Measurements from ENCODE around the gene TP53I13. TPM values are rescaled to one million over a fixed set of nuclear protein-coding genes. Genes with fewer than 3 reads are reported as not detected.

The TP53I13 gene
- total and polyA plus RNA-seq, 2 of the 13 experiments (the other 11 are each of a cell fraction or from before 2014, with no cell fraction given) = 16.9 to 25.7 TPM

- TF ChIP-seq, protein P1, sequence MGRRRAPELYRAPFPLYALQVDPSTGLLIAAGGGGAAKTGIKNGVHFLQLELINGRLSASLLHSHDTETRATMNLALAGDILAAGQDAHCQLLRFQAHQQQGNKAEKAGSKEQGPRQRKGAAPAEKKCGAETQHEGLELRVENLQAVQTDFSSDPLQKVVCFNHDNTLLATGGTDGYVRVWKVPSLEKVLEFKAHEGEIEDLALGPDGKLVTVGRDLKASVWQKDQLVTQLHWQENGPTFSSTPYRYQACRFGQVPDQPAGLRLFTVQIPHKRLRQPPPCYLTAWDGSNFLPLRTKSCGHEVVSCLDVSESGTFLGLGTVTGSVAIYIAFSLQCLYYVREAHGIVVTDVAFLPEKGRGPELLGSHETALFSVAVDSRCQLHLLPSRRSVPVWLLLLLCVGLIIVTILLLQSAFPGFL (CRISPR knock-in tag; IDR thresholded peaks at IDR 0.05) = no peak
- no peak for TF ChIP-seq ZNF7 (CRISPR knock-in tag; IDR thresholded peaks at IDR 0.05)
- no peak for TF ChIP-seq ZNF350 (CRISPR knock-in tag; IDR thresholded peaks at IDR 0.05; ENCODE audit: borderline replicate concordance, low read depth)
- TF ChIP-seq TEAD3 (CRISPR knock-in tag; optimal IDR thresholded peaks at IDR 0.05; ENCODE audit: borderline replicate concordance) = peak; percentile 70
- TF ChIP-seq, protein P2, sequence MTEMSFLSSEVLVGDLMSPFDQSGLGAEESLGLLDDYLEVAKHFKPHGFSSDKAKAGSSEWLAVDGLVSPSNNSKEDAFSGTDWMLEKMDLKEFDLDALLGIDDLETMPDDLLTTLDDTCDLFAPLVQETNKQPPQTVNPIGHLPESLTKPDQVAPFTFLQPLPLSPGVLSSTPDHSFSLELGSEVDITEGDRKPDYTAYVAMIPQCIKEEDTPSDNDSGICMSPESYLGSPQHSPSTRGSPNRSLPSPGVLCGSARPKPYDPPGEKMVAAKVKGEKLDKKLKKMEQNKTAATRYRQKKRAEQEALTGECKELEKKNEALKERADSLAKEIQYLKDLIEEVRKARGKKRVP (CRISPR knock-in tag; IDR thresholded peaks at IDR 0.05) = no peak
- no peak for TF ChIP-seq PAF1 (CRISPR knock-in tag; IDR thresholded peaks at IDR 0.05)
- no peak for TF ChIP-seq ZKSCAN1 (IDR thresholded peaks at IDR 0.05; ENCODE audit: low read length)
- no peak for TF ChIP-seq ZBED4 (CRISPR knock-in tag; IDR thresholded peaks at IDR 0.05; ENCODE audit: borderline replicate concordance)
- TF ChIP-seq NR1H2 (CRISPR knock-in tag; IDR thresholded peaks at IDR 0.05; ENCODE audit: borderline replicate concordance, low read depth) = no peak
- no peak for TF ChIP-seq ZNF609 (CRISPR knock-in tag; IDR thresholded peaks at IDR 0.05; ENCODE audit: borderline replicate concordance)
- no peak for TF ChIP-seq BRCA1 (CRISPR knock-in tag; IDR thresholded peaks at IDR 0.05)
- peak; percentile 75 for TF ChIP-seq SMC3 (IDR thresholded peaks at IDR 0.05; ENCODE audit: low read length)
- peak; percentile 53; the same call in 1 of the 2 replicates for TF ChIP-seq RXRA (CRISPR knock-in tag; IDR thresholded peaks at IDR 0.05)
- no peak for TF ChIP-seq ADNP (CRISPR knock-in tag; IDR thresholded peaks at IDR 0.05)
- no peak for TF ChIP-seq DNMT3B (CRISPR knock-in tag; conservative IDR thresholded peaks at IDR 0.05)
- TF ChIP-seq RORA (CRISPR knock-in tag; IDR thresholded peaks at IDR 0.05) = no peak
- TF ChIP-seq, protein P3, sequence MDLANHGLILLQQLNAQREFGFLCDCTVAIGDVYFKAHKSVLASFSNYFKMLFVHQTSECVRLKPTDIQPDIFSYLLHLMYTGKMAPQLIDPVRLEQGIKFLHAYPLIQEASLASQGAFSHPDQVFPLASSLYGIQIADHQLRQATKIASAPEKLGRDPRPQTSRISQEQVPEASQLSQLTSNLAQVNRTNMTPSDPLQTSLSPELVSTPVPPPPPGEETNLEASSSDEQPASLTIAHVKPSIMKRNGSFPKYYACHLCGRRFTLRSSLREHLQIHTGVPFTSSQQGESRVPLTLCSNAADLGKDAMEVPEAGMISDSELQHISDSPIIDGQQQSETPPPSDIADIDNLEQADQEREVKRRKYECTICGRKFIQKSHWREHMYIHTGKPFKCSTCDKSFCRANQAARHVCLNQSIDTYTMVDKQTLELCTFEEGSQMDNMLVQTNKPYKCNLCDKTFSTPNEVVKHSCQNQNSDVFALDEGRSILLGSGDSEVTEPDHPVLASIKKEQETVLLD (CRISPR knock-in tag; IDR thresholded peaks at IDR 0.05; ENCODE audit: low read depth) = no peak
Observed at GRCh38 chr17:29579866-29580771, 11.6 kb downstream of the TP53I13 start (continued).

All from HepG2 (cell line).